ENCODE data around the gene USP47. TPM values are rescaled to one million over a fixed set of nuclear protein-coding genes. Genes with fewer than 3 reads are reported as not detected.

The USP47 gene
- total RNA-seq, 4 donors from 2014 or later, result 72.7 to 125 (median 86.6) TPM

DNA sequence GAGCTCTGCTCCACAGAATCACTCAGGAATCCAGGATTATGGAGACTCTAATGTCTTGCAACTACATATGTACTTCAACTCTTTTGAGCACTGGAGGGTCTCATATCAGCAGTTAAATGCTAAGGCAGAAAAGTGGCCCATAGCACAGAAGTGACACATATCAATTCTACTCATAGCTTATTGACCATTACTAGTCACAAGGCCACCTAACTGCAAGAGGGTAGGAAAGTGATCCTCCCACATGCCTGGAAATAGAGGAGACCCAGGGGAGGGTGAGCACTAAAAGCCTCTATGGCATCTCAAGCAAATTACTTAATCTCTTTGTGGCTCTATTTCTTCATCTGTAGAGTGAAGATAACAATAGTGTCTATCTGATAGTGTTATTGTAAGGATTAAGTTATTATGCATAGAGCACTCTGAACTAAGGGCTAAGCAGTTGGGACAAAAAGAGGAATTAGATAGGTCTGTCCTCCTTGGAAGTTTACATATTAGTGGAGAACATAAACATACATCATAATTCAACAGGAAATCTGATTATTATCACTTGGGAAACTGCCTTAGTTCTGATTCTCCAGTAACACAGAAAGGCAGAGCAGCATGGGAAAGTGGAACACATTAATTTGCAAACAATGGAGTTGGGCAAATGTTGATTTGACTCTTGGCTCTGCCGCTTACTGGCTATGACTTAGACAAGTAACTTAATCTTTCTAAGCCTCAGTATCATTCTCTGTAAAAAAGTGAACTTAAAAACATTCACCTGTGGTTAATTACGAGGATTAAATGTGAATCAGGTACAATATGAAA lies 25.1 kb upstream of the USP47 start:
- TF ChIP-seq, protein P1, sequence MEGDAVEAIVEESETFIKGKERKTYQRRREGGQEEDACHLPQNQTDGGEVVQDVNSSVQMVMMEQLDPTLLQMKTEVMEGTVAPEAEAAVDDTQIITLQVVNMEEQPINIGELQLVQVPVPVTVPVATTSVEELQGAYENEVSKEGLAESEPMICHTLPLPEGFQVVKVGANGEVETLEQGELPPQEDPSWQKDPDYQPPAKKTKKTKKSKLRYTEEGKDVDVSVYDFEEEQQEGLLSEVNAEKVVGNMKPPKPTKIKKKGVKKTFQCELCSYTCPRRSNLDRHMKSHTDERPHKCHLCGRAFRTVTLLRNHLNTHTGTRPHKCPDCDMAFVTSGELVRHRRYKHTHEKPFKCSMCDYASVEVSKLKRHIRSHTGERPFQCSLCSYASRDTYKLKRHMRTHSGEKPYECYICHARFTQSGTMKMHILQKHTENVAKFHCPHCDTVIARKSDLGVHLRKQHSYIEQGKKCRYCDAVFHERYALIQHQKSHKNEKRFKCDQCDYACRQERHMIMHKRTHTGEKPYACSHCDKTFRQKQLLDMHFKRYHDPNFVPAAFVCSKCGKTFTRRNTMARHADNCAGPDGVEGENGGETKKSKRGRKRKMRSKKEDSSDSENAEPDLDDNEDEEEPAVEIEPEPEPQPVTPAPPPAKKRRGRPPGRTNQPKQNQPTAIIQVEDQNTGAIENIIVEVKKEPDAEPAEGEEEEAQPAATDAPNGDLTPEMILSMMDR (IDR thresholded peaks at IDR 0.05; ENCODE audit: low read depth), result no peak

DNA sequence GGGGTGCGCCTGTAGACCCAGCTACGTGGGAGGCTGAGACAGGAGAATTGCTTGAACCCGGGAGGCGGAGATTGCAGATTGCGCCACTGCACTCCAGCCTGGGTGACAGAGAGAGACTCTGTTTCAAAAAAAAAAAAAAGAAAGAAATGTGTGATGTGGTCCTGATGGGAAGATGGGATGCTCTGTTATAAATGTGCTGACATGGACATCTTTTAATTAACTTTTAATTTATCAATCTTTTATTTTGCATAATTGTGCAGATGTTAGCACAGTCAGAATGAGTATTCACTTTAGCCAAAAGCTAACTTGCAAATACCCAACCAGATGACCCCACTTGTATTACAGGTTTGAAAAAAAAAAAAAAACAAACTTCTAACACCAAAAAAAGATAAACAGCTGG lies 23.8 kb upstream of the USP47 start:
- TF ChIP-seq, protein P1 (IDR thresholded peaks at IDR 0.05; ENCODE audit: low read depth), result no peak

DNA sequence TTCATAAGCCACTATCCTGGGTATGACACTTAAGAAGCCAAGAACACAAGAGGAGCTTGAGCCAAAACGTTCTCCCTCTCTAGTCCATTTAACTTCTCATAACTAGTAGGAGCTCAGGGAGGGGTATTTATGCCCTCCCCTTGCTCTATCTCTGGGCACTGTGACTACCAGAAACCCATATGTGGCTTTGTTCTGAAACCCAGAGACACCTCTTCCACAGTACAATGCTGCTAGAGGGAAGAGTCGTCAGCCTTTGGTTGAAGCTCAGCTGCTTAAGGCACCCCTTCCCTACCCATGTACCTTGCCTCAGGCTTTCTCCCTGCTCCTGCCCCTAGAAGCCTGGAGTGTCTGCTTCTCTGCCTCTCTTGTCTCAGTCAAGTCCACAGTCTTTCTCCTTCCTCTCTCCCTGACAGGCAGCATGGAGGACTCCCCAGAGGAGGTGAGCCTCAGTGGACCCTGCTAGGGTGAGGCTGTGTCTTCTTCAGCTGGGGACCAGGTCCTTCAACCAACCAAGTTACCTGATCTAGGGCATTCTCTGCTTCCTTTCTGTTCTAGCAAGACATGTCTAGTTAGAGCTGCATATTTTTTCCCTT lies 23.1 kb upstream of the USP47 start:
- TF ChIP-seq, protein P1 (IDR thresholded peaks at IDR 0.05; ENCODE audit: low read depth), result no peak

DNA sequence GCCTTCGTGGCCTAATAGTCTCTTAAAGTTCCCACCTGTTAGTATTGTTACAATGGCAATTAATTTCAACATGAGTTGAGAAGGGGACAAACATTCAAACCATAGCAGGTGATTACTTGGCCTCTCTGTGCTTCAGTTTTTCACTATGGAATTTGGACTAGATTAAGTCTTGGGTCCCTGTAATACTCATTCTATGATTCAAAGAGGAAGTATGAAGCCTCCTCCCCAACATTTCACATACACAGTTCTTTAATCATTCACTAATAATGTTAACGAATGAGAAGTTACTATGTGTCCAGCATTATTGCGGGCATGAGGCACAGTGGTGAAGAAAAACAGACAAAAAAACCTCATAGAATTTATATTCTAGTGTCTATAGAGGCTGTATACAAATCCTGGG lies 19.9 kb upstream of the USP47 start:
- TF ChIP-seq, protein P1 (IDR thresholded peaks at IDR 0.05; ENCODE audit: low read depth), result no peak

DNA sequence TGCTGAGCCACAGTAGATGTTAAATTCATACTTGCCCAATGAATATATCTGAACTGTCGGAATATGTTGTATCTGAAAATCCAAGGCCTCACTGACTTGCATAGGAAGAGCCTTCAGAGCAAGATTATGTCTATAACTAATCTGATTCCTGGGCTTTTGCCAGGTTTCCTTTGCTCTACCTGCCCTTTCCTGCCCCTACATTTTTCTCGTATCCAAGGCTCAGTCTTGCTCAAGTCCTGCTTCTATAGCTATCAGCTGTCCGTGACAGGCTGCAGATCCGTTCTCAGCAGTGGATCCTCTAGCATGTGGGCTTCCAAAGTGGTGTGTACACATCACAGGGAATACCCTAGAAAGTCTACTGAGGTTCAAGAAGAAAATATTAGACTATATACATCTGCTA lies 18.8 kb upstream of the USP47 start:
- TF ChIP-seq, protein P1 (IDR thresholded peaks at IDR 0.05; ENCODE audit: low read depth), result no peak

DNA sequence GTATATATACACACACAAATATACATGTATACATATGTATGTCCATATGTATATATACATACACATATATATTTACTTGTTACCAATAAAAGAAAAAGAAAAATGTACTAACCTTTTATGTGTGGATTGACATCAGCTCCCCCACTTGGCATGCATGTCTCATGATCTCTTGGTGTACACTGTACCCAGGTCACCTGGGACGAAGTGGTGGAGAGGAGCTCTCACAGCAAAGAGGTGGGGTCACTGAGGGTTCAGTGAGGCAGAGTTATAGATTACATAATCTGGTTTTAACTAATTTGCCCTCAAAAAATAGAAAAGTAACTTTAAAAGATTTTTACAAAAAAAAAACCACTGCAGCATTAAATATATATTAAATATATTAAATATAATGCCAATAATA lies 15.5 kb upstream of the USP47 start:
- TF ChIP-seq, protein P1 (IDR thresholded peaks at IDR 0.05; ENCODE audit: low read depth), result no peak

DNA sequence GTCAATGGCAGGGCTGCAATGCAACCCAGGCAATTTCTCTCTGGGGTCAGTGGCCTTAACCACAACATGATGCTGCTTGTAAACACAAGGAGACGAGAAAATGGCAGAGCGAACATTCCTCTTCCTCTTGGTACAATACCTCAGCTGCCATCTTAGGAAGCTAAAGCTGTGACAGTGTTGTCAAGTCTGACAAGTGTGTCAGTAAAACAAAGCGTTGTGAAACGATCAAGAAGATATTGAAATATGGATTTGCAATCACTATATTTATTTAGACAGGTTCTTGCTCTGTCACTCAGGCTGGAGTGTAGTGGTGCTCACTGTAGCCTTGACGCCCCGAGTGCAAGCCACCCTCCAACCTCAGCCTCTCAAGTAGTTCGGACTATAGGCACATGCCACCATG lies 14.5 kb upstream of the USP47 start:
- TF ChIP-seq, protein P1 (IDR thresholded peaks at IDR 0.05; ENCODE audit: low read depth), result no peak

Measured in subcutaneous adipose tissue (tissue), 4 donors.